Neural crest cell (in vitro differentiated cells): ENCODE data around the gene ACACB. TPM values are rescaled to one million over a fixed set of nuclear protein-coding genes. Genes with fewer than 3 reads are reported as not detected.

Experiments used
- DNase-seq: peaks from one replicate; pipeline ENCODE4 v3.0.0; 2021; ENCODE audit warnings: low read depth, mixed read lengths, low spot score
- H3K27ac Mint-ChIP-seq: one replicate; pipeline ENCODE4 v1.8.0; 2021; ENCODE audit warnings: mild to moderate bottlenecking, mixed read lengths; ENCODE audit not compliant: unreplicated experiment
- H3K27me3 Mint-ChIP-seq: 2 replicates; pipeline ENCODE4 v1.8.0; 2021; ENCODE audit warnings: low read depth, mild to moderate bottlenecking, mixed read lengths
- H3K36me3 Mint-ChIP-seq: 2 replicates; pipeline ENCODE4 v1.8.0; 2021; ENCODE audit warnings: low read depth, mild to moderate bottlenecking, mixed read lengths
- H3K4me1 Mint-ChIP-seq: 2 replicates; pipeline ENCODE4 v1.8.0; 2021; ENCODE audit warnings: mixed read lengths
- H3K4me3 Mint-ChIP-seq: one replicate; pipeline ENCODE4 v1.8.0; 2021; ENCODE audit warnings: mild to moderate bottlenecking, mixed read lengths
- H3K9me3 Mint-ChIP-seq: 2 replicates; pipeline ENCODE4 v1.8.0; 2021; ENCODE audit warnings: mixed read lengths
- total RNA-seq: library from RNA; stranded (reverse); gene quantifications from 2 replicates; pipeline ENCODE4 v1.2.1, GENCODE V29; 2021
- TF ChIP-seq, protein P1 (sequence below): fragments of 200-600 bp; sonication (generic); conservative IDR thresholded peaks from 2 replicates; pipeline ENCODE4 v1.5.0; 2021; ENCODE audit warnings: antibody characterized with exemption, mild to moderate bottlenecking

ACACB gene
- total RNA-seq, 1 donor from 2014 or later, result 15.9 TPM

DNA sequence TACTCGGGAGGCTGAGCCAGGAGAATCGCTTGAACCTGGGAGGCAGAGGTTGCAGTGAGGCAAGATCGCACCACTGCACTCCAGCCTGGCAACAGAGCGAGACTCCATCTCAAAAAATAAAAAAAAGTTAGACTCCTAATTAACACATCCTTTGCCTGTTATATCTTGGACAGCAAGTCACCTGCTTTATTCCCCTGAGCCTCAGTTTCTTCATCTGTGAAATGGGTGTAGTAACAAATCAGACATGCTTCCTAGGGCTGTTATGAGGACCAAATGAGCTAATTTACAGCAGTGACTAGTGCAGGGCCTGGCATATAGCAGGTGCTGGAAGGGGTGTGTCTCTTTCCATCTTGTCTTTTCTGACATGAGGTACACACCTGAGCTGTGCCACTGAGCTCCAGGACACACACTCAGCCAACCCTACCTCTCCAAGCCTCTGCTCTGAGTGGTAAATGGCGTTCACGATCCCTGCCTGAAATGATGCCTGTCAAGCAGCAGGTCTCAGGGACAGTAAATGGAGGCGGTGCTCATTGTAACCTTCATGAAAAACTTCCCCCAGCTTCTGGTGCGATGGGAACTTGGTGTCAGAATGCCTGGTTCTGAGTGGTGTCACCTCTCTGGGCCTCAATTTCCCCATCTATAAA, 161.0 kb downstream of the ACACB start:
- no peak for DNase-seq
- Mint-ChIP-seq H3K4me3 (no peak overlapping the region), H3K27me3 (peaks cover 18% of the 10 kb centered on the region), H3K9me3 (no peaks in the 10 kb centered on the region), H3K4me1 (peaks cover 4% of the 10 kb centered on the region), H3K36me3 (no peaks in the 10 kb centered on the region), H3K27ac (peak overlapping the region; percentile 57)
- TF ChIP-seq, protein P1, sequence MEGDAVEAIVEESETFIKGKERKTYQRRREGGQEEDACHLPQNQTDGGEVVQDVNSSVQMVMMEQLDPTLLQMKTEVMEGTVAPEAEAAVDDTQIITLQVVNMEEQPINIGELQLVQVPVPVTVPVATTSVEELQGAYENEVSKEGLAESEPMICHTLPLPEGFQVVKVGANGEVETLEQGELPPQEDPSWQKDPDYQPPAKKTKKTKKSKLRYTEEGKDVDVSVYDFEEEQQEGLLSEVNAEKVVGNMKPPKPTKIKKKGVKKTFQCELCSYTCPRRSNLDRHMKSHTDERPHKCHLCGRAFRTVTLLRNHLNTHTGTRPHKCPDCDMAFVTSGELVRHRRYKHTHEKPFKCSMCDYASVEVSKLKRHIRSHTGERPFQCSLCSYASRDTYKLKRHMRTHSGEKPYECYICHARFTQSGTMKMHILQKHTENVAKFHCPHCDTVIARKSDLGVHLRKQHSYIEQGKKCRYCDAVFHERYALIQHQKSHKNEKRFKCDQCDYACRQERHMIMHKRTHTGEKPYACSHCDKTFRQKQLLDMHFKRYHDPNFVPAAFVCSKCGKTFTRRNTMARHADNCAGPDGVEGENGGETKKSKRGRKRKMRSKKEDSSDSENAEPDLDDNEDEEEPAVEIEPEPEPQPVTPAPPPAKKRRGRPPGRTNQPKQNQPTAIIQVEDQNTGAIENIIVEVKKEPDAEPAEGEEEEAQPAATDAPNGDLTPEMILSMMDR, result no peak

- H3K9me3 Mint-ChIP-seq, result no peaks in the 10 kb centered on the region
- no peak overlapping the region for H3K27ac Mint-ChIP-seq
- peaks cover 4% of the 10 kb centered on the region for H3K4me1 Mint-ChIP-seq
- no peak overlapping the region for H3K4me3 Mint-ChIP-seq
- H3K27me3 Mint-ChIP-seq, result peaks cover 16% of the 10 kb centered on the region
- no peak for DNase-seq
- no peaks in the 10 kb centered on the region for H3K36me3 Mint-ChIP-seq
- TF ChIP-seq, protein P1, result no peak
Measured at GRCh38 chr12:109277899-109278762, 161.7 kb downstream of the ACACB start.

GRCh38 chr12:109278912-109279311, 162.5 kb downstream of the ACACB start:
- no peaks in the 10 kb centered on the region for H3K9me3 Mint-ChIP-seq
- no peak for DNase-seq
- H3K36me3 Mint-ChIP-seq, result no peaks in the 10 kb centered on the region
- no peak overlapping the region for H3K27ac Mint-ChIP-seq
- no peak overlapping the region for H3K4me3 Mint-ChIP-seq
- peaks cover 4% of the 10 kb centered on the region for H3K4me1 Mint-ChIP-seq
- TF ChIP-seq, protein P1, result no peak
- peaks cover 10% of the 10 kb centered on the region for H3K27me3 Mint-ChIP-seq

DNA sequence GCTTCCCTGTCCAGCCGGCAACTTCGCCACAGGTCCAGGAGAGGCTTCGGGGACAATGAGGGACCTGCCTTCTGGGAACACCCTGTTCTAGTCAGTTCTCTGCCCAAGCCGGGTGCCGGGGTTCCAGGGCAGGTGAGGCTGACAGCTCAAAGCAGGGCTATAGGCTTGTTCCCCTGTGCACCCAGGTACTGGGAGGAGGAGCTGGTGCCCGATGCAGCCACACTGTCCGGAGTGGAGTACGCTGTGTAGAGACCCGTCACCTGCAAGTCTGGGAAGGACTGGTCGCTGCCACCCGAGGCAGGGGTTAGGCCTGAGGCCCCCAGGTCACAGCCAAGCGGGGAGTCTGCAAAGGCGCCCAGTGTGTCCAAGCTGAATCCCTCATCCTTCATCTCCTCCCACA, 163.1 kb downstream of the ACACB start:
- H3K4me1 Mint-ChIP-seq, result peaks cover 4% of the 10 kb centered on the region

DNA sequence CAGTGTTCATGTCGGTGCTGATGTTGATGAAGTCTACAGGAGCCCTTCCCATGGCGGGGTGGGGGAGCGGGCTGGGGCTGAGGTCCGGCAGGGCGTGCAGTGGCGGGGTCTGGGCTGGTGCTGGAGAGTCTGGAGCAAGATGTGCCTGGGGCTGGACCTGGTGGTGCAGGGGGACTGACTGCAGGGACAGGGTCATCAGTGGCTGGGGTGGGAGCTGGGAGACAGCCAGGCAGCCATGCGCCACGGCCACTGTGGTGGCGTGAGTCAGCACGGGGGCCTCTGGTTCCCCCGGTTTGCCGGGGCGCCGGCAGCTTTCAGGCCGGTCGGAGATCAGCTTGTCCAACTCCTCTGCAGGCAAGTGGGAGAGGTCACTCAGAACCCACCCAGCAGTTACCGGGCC, 165.1 kb downstream of the ACACB start:
- TF ChIP-seq, protein P1, result no peak
- H3K4me3 Mint-ChIP-seq, result no peak overlapping the region
- no peak overlapping the region for H3K27ac Mint-ChIP-seq
- no peaks in the 10 kb centered on the region for H3K27me3 Mint-ChIP-seq
- H3K9me3 Mint-ChIP-seq, result no peaks in the 10 kb centered on the region
- DNase-seq, result no peak
- H3K4me1 Mint-ChIP-seq, result peaks cover 4% of the 10 kb centered on the region
- no peaks in the 10 kb centered on the region for H3K36me3 Mint-ChIP-seq

More for the DNA sequence above, 163.1 kb downstream of the ACACB start:
- no peak overlapping the region for H3K4me3 Mint-ChIP-seq
- H3K27ac Mint-ChIP-seq, result no peak overlapping the region
- no peak for DNase-seq
- no peaks in the 10 kb centered on the region for H3K36me3 Mint-ChIP-seq
- TF ChIP-seq, protein P1, result no peak
- H3K27me3 Mint-ChIP-seq, result peaks cover 10% of the 10 kb centered on the region
- no peaks in the 10 kb centered on the region for H3K9me3 Mint-ChIP-seq
